ENCODE results near the gene EVI5.
"Not testable (repeated sequence)": the region's sequence is repeated elsewhere in the genome, so short reads cannot be mapped to it uniquely, and the experiment has no call there.

The EVI5 gene

GRCh38 chr1:92748138-92748537, 36.8 kb downstream of the EVI5 start:
- TF ChIP-seq CTCF (conservative IDR thresholded peaks at IDR 0.05): no peak
- H3K27ac ChIP-seq: no peak overlapping the region

GRCh38 chr1:92747735-92748134, 37.2 kb downstream of the EVI5 start:
- TF ChIP-seq CTCF (conservative IDR thresholded peaks at IDR 0.05): no peak
- H3K27ac ChIP-seq: no peak overlapping the region

GRCh38 chr1:92746255-92746654, 38.7 kb downstream of the EVI5 start:
- H3K27ac ChIP-seq: not testable (repeated sequence)

- no peak for TF ChIP-seq CTCF (conservative IDR thresholded peaks at IDR 0.05)
- H3K27ac ChIP-seq: no peak overlapping the region
These were observed 41.7 kb downstream of the EVI5 start for GRCh38 chr1:92743221-92743620.

GRCh38 chr1:92739669-92740524, 45.0 kb downstream of the EVI5 start:
- no peak for TF ChIP-seq CTCF (conservative IDR thresholded peaks at IDR 0.05)
- peak overlapping the region; percentile 43 for H3K27ac ChIP-seq

- TF ChIP-seq CTCF (conservative IDR thresholded peaks at IDR 0.05): peak; percentile 69
- no peak overlapping the region for H3K27ac ChIP-seq
These were observed 48.5 kb downstream of the EVI5 start for GRCh38 chr1:92736395-92736794.

- no peak overlapping the region for H3K27ac ChIP-seq
- no peak for TF ChIP-seq CTCF (conservative IDR thresholded peaks at IDR 0.05)
These were observed 54.4 kb downstream of the EVI5 start for GRCh38 chr1:92730476-92730875.

- H3K27ac ChIP-seq: no peak overlapping the region
- no peak for TF ChIP-seq CTCF (conservative IDR thresholded peaks at IDR 0.05)
These were observed 56.2 kb downstream of the EVI5 start for GRCh38 chr1:92728697-92729096.

GRCh38 chr1:92723713-92724112, 61.2 kb downstream of the EVI5 start:
- H3K27ac ChIP-seq: not testable (repeated sequence)
